Adipocyte (in vitro differentiated cells): ENCODE measurements around the gene MUC4.
A peak's percentile ranks its signal among the peaks of the same experiment; 100 is the strongest.

Experiments used
- DNase-seq: peaks from one replicate; pipeline ENCODE4 v3.0.0-alpha.2; 2015; ENCODE audit warnings: low read depth
- H3K27me3 ChIP-seq: replicated peaks from 2 replicates; pipeline ENCODE4 v1.7.0; 2013; ENCODE audit warnings: mild to moderate bottlenecking, low read length, moderate library complexity; ENCODE audit not compliant: control insufficient read depth, insufficient read depth
- H3K36me3 ChIP-seq: 2 replicates; pipeline ENCODE4 v1.7.0; 2013; ENCODE audit warnings: low read length, mild to moderate bottlenecking, moderate library complexity; ENCODE audit not compliant: control insufficient read depth, insufficient read depth, severe bottlenecking
- H3K4me1 ChIP-seq: 2 replicates; pipeline ENCODE4 v1.7.0; 2013; ENCODE audit warnings: mild to moderate bottlenecking, low read length, moderate library complexity; ENCODE audit not compliant: control insufficient read depth, insufficient read depth
- H3K4me3 ChIP-seq: 2 replicates; pipeline ENCODE4 v1.7.0; 2013; ENCODE audit warnings: mild to moderate bottlenecking, low read length, moderate library complexity
- H3K9ac ChIP-seq: 2 replicates; pipeline ENCODE4 v1.7.0; 2013; ENCODE audit warnings: mild to moderate bottlenecking, low read length, moderate library complexity
- H3K9me3 ChIP-seq: 2 replicates; pipeline ENCODE4 v1.7.0; 2013; ENCODE audit warnings: mild to moderate bottlenecking, low read length, moderate library complexity; ENCODE audit not compliant: control insufficient read depth

The MUC4 gene

GRCh38 chr3:195849322-195850074 is 37.8 kb upstream of the MUC4 start:
- no peaks in the 10 kb centered on the region for H3K36me3 ChIP-seq
- no peaks in the 10 kb centered on the region for H3K9me3 ChIP-seq
- H3K27me3 ChIP-seq = peaks cover 4% of the 10 kb centered on the region
- H3K9ac ChIP-seq = no peak overlapping the region
- no peak overlapping the region for H3K4me3 ChIP-seq
- no peak for DNase-seq
- H3K4me1 ChIP-seq = peaks cover 21% of the 10 kb centered on the region

GRCh38 chr3:195847055-195847950 is 35.6 kb upstream of the MUC4 start:
- no peaks in the 10 kb centered on the region for H3K36me3 ChIP-seq
- no peak for DNase-seq

GRCh38 chr3:195845483-195845882 is 33.8 kb upstream of the MUC4 start:
- H3K27me3 ChIP-seq = peaks cover 5% of the 10 kb centered on the region
- H3K4me1 ChIP-seq = peaks cover 21% of the 10 kb centered on the region
- H3K9ac ChIP-seq = no peak overlapping the region
- DNase-seq = no peak
- H3K36me3 ChIP-seq = no peaks in the 10 kb centered on the region
- no peaks in the 10 kb centered on the region for H3K9me3 ChIP-seq
- no peak overlapping the region for H3K4me3 ChIP-seq

More at GRCh38 chr3:195847055-195847950, 35.6 kb upstream of the MUC4 start:
- H3K9me3 ChIP-seq = no peaks in the 10 kb centered on the region
- H3K27me3 ChIP-seq = peaks cover 5% of the 10 kb centered on the region
- H3K4me1 ChIP-seq = peaks cover 21% of the 10 kb centered on the region
- H3K4me3 ChIP-seq = no peak overlapping the region
- H3K9ac ChIP-seq = no peak overlapping the region

GRCh38 chr3:195844671-195845218 is 33.0 kb upstream of the MUC4 start:
- H3K4me3 ChIP-seq = no peak overlapping the region
- H3K27me3 ChIP-seq = peaks cover 6% of the 10 kb centered on the region
- peaks cover 22% of the 10 kb centered on the region for H3K4me1 ChIP-seq
- no peaks in the 10 kb centered on the region for H3K9me3 ChIP-seq
- H3K36me3 ChIP-seq = no peaks in the 10 kb centered on the region
- DNase-seq = peak; percentile 14
- no peak overlapping the region for H3K9ac ChIP-seq

GRCh38 chr3:195839260-195840010 is 27.7 kb upstream of the MUC4 start:
- H3K27me3 ChIP-seq = peaks cover 23% of the 10 kb centered on the region
- H3K9me3 ChIP-seq = no peaks in the 10 kb centered on the region
- no peak for DNase-seq
- no peak overlapping the region for H3K4me3 ChIP-seq
- H3K4me1 ChIP-seq = peaks cover 3% of the 10 kb centered on the region
- no peaks in the 10 kb centered on the region for H3K36me3 ChIP-seq
- no peak overlapping the region for H3K9ac ChIP-seq

- H3K4me1 ChIP-seq = peaks cover 3% of the 10 kb centered on the region
- no peak overlapping the region for H3K4me3 ChIP-seq
- no peaks in the 10 kb centered on the region for H3K36me3 ChIP-seq
- peaks cover 25% of the 10 kb centered on the region for H3K27me3 ChIP-seq
- no peaks in the 10 kb centered on the region for H3K9me3 ChIP-seq
- no peak for DNase-seq
- no peak overlapping the region for H3K9ac ChIP-seq
Measured at GRCh38 chr3:195838714-195839113, 27.0 kb upstream of the MUC4 start.

- DNase-seq = no peak
Measured at GRCh38 chr3:195836476-195837135, 24.9 kb upstream of the MUC4 start.

GRCh38 chr3:195835791-195836190 is 24.1 kb upstream of the MUC4 start:
- Histone ChIP-seq H3K36me3 (no peaks in the 10 kb centered on the region), H3K9me3 (no peaks in the 10 kb centered on the region), H3K4me3 (no peak overlapping the region), H3K9ac (no peak overlapping the region), H3K27me3 (peaks cover 34% of the 10 kb centered on the region), H3K4me1 (peaks cover 3% of the 10 kb centered on the region)
- DNase-seq = no peak

More at GRCh38 chr3:195836476-195837135, 24.9 kb upstream of the MUC4 start:
- H3K4me3 ChIP-seq = no peak overlapping the region
- H3K4me1 ChIP-seq = peaks cover 3% of the 10 kb centered on the region
- no peak overlapping the region for H3K9ac ChIP-seq
- H3K36me3 ChIP-seq = no peaks in the 10 kb centered on the region
- H3K27me3 ChIP-seq = peaks cover 32% of the 10 kb centered on the region
- H3K9me3 ChIP-seq = no peaks in the 10 kb centered on the region

GRCh38 chr3:195834675-195835583 is 23.2 kb upstream of the MUC4 start:
- no peaks in the 10 kb centered on the region for H3K36me3 ChIP-seq
- H3K4me3 ChIP-seq = no peak overlapping the region
- H3K27me3 ChIP-seq = peaks cover 34% of the 10 kb centered on the region
- peaks cover 3% of the 10 kb centered on the region for H3K4me1 ChIP-seq
- DNase-seq = no peak
- no peaks in the 10 kb centered on the region for H3K9me3 ChIP-seq
- no peak overlapping the region for H3K9ac ChIP-seq

- Histone ChIP-seq H3K9me3 (no peaks in the 10 kb centered on the region), H3K9ac (no peak overlapping the region), H3K4me1 (peaks cover 4% of the 10 kb centered on the region), H3K4me3 (no peak overlapping the region), H3K27me3 (peaks cover 24% of the 10 kb centered on the region), H3K36me3 (no peaks in the 10 kb centered on the region)
- no peak for DNase-seq
Measured at GRCh38 chr3:195829897-195830254, 18.1 kb upstream of the MUC4 start.
